GM19397 (cell line): ENCODE data around the gene SPEN.

Experiments
- ATAC-seq: cut with Tn5 transposase; IDR thresholded peaks from one replicate; pipeline ENCODE4 v1.9.1; 2021; ENCODE audit warnings: mild to moderate bottlenecking, moderate library complexity; ENCODE audit not compliant: unreplicated experiment

The SPEN gene

DNA sequence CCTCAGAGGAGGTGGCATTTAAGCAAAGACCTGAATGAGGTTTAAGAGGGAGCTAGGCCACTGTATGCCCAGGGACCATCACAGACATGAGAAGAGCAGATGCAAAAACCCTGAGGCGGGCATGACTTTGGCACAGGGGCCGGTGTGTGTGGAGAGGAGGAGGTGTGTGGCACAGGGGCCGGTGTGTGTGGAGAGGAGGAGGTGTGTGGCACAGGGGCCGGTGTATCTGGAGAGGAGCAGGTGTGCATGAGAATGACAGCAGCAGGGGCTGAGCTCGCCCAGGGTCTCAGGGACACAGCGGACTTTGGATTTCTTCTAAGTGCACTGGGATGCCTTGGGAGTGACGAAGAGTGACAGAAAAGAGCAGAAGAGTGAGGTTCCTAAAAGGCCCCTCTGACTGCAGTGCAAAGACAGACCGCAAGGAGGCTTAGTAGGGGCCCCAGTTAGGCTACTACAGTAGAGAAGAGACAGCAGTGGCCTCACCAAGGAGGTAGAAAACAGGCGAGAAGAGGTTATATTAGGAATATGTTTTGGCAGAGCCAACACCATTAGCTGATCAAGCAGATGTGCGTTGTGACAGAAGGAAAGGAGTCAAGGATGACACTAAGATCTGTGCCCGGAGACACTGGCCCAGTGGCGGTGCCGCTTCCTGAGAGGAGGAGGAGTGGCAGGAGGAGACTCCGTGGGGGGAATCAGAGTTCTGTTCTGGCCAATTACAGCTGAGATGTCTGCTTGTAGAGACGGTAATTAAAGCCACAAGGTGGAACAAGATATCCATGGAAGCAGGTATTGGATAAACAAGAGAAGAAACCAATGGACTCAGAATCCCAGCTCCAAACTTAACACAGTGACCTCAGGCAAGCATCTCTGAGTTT is 110.0 kb downstream of the SPEN start:
- no peak for ATAC-seq

DNA sequence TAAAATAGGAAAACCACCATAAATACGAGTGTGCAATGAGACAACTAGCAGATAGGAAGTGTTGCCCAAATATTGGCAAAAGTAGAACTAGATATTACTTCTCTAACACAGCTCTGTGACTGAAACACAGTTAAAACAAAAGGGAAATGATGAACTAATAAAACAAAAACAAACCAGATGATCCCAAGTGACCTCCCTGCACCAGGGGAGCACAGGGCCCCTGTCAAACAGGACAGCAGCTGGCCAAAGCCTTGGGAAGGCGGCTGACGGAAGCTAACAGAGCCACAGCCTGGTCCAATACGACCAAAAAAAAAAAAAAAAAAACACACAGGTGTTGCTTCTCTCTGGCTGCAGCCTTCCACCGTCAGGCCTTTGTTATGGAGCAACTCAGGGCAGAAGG is 110.6 kb downstream of the SPEN start:
- ATAC-seq: no peak

DNA sequence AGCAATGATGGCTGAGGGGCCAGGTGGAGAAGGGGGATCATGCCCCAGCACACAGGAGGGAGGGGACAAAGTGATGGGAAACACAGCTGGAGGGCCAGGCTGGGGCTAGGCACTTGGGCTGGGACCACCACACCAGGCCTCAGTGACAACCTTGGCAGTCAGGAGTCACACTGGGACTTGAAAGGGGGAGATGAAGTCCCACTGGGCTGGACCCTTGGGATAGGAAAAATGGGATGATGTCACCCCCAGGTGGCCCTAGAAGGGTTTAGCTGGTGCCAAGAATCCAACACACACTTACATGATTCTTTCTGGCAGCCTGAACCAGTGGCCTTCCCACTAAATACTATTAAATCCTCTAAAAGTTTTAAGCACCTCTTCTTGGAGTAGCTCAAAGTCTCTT is 111.3 kb downstream of the SPEN start:
- no peak for ATAC-seq

DNA sequence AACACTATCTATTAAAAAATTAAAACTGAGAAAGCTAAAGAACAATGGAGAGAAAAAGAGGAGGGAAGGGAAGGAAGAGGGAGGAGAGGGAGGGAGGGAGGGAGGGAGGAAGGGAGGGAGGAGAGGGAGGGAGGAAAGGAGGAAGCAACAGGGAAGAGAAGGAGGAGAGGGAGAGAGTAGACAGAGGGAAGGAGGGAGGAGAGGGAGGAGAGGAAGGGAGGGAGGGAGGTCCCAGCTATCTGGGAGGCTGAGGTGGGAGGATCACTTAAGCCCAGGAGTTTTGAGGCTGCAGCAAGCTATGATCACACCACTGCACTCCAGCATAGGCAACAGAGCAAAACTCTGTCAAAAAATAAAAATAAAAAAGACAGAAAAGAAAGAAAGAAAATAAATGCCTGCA is 111.9 kb downstream of the SPEN start:
- ATAC-seq: no peak

DNA sequence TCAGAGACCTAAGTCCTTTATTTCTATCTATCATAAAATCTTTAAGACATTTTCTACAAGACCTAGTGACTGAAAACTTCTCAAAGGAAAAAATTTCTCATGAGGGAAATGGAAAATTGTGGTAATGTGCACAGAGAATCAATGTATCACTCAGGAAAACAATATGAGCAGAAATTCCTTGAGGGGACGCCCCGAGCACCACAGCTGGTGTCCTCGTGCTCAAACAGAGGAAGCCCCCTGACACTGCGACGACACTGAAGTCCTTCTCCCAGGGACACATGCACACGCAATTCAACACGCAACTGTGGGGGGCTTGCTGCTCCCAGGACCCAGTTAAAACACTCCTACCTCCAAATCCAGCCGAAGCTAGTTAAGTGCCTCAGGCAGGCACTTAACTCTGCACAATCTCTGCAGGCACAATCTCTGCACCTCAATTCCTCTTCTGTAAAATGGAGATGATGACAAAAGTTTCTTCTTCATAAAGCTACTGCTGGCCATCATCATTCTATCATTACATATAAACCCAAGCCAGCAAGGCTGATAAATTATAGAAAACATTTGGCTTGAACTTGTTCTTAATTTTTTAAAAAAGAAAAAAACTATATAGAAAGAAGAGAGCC is 112.4 kb downstream of the SPEN start:
- ATAC-seq: no peak

DNA sequence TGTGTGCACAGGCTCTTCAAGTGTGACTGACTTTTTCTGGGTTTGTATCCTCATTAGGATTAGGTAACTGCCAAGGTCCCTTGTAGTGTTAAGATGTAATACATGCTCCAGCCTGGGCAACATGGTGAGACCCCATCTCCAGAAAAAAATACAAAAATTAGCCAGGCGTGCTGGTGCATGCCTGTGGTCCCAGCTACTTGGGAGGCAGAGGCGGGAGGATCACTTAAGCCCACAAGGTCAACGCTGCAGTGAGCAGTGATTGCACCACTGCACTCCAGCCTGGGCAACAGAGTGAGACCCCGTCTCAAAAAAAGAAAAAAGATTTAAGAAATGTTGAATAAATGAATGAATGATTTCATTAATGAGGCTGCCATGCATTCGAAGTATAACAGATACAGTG is 113.3 kb downstream of the SPEN start:
- no peak for ATAC-seq

DNA sequence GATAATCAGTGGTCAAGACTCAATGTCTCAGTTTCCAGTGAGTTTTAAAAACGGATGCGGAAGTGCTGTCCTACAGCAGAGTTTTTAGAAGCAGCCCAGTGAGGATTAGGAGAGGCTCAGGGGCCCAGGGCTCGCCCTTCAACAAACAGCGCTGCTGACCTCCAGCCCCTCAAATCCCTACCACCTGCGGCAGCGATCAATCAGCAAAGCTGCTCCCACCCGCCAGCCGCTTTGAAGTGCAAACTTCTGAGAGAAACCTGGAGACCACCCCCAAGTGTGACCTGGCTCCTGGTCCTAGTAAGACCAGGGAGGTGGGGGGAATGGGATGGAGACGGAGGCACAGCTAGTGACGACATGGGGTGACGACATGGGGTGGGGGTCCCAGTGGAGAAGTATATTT is 114.0 kb downstream of the SPEN start:
- ATAC-seq: no peak

DNA sequence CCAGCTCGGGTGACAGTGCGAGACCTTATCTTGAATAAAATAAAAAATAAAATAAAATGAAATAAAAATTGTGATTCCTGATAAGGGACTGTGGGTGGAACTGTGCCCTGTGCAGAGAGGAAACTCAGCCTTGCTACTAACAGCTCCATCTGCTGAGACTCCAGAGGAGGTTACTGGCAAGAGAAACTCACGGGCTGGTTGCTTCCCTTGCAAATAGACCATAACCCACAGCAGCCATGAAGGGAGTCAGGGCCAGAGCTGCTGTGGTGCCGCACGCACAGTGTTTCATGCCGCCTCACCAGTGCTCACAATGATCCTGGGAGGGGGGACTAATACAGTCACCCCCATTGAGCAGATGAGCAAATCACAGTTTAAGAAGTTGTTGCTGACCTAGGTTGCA is 114.7 kb downstream of the SPEN start:
- ATAC-seq: no peak

DNA sequence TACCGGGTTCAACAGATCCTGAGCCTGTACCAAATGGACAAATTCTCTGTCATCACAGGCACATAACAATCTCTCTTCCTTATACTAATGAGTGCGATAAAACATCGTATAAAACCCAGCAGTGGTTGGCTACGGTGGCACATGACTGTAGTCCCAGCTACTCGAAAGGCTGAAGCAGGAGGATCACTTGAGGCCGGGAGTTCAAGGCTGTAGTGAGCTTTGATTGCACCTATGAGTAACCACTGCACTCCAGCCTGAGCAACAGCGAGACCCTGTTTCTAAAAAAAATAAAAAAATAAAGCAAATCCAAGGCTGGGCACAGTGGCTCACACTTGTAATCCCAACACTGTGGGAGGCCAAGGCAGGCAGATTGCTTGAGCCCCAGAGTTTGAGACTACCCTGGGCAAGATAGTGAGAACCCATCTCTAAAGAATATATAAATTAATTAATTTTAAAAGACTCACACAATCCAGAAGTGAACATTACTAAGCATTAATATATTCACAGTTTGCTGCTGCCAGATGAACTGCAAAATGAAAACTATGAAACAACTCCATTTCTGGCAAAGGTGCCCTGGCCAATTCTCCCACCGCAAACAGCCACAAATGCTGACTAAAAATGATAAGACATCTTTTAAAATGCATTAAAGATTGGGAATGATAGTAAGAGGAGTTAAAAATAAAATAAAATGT is 115.3 kb downstream of the SPEN start:
- ATAC-seq: no peak

DNA sequence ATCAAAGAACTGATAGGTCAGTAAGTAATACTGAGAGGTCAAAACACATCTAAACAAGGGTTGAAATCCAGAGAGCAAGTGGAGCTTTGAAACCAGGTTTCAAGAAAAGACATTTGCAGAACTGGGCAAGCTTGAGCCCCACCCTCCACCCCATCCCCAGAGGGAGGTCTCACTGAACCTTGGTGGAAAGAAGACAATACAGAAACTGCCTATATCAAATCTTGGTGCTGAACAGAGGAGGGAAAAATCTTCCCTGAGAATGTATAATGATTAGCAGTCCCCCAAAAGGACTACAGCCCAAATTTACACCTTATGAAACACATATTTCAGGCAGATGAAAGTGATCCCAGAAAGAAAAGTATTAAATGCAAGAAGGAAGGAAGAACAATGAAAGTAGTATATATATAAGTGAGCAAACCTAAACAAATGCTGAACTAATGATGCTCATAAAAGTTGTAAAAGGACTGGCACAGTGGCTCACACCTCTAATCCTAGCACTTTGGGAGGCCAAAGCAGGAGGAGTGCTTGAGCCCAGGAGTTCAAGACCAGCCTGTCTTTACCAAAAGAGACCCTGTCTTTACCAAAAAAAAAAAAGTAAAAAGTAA is 116.0 kb downstream of the SPEN start:
- no peak for ATAC-seq

DNA sequence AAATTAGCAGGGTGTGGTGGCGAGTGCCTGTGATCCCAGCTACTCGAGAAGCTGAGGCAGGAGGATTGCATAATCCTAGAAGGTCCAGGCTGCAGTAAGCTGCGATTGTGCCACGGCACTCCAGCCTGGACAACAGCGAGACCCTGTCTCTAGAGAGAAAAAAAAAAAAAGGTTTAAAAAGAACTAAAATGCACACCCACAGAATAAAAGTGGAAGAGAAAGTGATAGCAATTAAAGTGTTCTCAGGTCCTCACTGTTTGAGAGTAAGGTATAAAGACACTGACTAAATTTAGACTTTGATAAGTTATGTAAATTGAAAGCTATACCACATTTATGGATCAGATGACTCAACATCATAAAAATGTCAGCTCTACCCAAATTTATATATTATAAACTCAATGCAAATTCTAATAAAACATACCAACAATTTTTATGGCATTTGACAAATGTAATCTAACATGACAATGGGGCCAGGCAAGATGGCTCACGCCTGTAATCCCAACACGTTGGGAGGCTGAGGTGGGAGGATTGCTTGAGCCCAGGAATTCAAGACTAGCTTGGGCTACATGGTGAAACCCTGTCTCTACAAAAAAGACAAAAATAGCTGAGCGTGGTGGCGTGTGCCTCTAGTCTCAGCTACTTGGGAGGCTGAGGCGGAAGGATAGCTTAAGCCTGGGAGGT is 116.6 kb downstream of the SPEN start:
- ATAC-seq: no peak

DNA sequence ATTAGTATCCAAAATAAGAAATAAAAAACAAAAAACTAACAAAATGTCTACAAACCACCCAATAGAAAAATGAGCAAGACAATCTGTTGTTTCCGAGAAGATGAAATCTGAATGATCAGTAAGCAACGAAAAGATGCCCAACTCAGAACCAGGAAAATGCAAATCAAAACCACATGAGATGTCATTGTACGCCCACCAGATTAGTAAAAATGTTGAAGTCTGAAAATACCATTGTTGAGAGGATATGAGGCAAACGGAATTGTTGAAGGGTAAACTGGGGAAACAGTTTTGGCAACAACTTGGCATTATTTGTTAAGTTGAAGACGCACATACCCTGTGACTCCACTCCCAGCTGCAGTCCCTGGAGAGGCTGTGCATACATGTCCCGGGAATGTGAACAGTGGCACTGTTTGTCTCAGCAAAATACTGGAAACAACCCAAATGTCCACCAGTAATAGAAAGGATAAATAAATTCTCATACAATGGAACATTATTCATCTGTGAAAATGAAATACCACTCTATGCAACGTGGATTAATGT is 117.8 kb downstream of the SPEN start:
- no peak for ATAC-seq

DNA sequence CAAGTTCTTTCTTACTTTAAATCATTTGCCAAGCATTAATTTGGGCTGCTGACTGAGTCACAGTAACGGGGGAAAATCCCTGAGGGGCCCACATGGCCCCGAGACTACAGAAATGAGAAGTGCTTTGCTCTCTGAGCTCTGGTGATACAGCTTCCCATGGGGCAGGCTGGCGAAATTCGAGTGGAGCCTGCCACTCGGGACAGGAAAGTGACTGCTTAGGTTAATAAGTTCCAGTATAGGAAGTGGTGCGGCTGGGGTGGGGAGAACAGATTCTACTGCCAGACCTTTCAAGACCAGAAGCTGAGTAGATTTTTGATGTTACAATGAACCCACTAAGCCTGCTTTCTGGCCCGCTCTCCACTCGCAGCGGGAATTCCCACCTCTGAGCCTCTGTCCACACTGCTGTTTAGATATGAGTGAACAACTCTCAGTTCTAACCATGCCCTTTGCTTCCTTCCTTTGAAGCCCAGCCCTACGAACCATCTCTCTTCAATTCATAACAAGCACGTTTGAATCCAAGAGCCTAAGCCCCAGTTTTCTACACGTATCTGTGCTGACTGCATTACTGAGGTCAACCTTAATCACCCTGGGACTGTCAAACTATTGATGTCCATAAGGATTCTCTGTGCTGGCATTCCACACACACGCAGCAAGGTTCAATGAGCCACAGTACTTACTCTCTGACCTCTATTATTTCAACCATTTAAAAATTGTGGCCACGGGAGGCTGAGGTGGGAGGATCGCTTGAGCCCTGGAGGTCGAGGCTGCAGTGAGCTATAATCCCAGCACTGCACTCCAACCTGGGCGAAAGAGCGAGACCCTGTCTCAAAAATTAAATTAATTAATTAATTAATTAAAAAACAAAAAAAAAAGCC is 118.8 kb downstream of the SPEN start:
- peak; percentile 71 for ATAC-seq

DNA sequence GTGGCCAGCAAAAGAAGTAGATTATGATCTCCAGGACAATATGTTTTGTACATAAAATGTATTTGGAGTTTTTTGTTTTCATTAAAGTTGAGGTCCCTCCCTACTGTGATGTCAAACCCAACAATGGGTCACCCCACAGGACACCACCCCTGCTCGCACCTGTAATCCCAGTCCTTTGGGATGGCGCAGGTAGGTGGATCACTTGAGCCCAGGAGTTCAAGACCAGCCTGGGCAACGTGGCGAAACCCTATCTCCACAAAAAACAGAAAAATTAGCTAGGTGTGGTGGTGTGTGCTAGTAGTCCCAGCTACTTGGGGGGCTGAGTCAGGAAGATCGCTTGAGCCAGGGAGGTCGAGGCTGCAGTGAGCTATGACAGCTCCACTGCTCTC is 119.4 kb downstream of the SPEN start:
- ATAC-seq: no peak

DNA sequence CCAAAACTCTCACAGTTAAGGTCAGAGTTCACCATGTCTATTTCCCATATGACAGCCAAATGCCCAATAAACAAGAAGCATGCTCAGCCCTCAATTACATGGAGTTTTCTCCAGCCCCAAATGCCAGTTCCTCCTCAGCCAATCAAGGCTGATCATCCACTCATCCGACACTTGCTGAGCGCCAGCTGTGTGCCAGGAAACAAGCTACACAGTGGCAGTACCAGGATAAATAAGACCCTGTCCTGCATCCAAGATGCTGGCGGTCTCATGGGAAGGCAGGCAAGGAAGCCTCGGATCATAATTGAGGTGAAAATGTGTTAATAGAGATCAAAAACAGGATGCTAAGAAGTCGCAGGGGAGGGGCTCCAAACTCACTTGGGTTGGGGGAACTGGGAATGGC is 120.7 kb downstream of the SPEN start:
- ATAC-seq: no peak

DNA sequence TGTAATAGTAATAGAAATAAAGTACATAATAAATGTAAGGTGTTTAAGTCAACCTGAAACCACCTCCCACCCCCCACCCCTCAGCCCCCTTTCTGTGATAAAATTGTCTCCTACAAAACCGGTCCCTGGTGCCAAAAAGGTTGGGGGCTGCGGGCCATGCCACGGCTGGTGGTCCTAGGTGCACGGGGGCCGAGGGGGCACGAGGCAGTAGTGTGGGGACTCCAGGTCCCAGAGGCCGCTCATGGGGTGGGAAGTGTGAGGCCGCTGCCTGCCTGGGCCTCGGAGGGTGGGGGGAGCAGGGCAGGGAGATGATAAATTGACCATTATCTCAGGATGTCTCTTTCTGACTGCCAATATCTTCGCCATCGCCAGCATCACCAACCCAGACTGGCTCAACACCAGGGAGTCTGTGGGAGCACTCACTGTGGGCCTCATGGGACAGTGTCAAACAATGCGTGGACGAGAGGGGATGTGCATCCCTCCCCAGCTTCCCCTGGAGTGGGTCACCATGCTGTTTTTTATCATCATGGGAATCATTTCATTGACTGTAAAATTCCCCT is 121.9 kb downstream of the SPEN start:
- no peak for ATAC-seq

DNA sequence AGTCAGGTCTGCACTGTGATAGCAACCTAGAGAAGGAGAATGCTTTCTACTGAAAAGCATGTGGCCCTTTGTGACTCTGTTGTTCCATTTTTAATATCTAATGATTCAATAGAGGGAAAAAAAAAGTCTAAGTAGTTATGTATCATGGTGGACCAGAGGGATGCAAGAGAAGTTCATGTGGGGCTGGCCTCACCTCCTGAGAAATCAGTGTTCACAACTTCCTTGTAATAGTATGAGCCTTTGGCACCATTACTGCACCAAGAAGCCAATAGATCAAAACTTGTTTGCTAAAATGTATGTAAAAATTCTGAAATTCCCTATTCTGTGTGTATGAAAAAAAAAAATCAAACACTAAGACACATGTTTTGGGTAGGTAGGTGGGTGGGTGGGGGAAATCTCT is 123.4 kb downstream of the SPEN start:
- ATAC-seq: no peak

DNA sequence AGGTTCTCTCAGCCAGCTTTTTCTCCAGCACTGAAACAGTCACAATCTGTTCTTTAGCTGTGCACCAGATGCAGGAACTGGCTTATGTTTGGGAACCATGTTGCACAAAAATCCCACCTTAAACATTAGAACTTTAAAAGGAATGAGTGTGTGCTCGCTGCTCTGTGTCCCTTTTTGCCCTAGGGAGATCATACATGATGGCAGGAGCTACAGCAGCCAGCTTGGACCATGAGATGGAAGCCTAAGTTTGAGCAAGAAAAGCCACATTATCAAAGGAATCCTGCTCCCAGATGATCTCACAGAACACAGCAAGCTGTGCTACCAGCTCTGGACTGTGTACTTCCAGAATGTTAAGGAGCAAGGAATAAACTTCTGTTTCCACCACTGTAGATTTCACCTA is 124.9 kb downstream of the SPEN start:
- no peak for ATAC-seq

DNA sequence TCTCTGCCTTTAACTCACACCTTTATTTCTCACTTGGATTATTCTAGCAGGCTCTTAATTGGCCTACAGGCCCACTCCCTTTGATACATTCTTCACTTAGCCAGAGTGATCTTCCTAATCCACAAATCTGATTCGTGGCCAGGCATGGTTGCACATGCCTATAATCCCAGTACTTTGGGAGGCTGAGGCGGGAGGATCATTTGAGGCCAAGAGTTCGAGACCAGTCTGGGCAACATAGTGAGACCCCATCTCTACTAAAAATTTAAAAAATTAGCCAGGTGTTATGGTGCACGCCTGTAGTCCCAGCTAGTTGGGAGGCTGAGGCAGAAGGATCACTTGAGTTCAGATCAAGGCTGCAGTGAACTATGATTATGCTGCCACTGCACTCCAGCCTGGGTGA is 126.3 kb downstream of the SPEN start:
- no peak for ATAC-seq

DNA sequence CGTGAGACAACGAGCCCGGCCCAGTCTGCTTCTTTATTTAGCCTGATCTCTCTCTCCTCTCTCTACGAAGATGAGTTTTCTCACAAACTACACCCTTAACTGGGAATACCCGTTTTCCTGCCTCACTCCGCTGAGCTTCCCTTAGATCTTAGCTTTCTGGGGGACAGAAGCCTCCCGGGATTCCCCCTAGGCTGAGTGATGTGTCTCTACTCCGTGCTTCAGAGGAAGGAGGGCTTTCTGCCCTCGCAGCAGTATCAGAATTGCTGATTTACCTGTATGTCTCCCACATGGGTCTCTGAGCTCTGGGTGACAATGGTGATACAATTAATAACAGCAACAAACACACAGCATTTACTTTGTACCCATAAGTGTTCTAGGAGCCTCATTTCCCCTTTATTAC is 127.3 kb downstream of the SPEN start:
- no peak for ATAC-seq
